ENCODE data around the gene CCDC127.

CCDC127 gene

GRCh38 chr5:174876-175465 is 43.0 kb downstream of the CCDC127 start:
- H3K27me3 ChIP-seq (replicated peaks): no peaks in the 10 kb centered on the region

GRCh38 chr5:174291-174600 is 43.7 kb downstream of the CCDC127 start:
- H3K36me3 ChIP-seq (replicated peaks): no peaks in the 10 kb centered on the region
- DNase-seq: no peak
- in situ Hi-C loops (cut with HindIII; ENCODE audit: low pct_ligation_motif_present, low sequenced_read_pairs): no loop called here
- TF ChIP-seq CTCF (IDR thresholded peaks at IDR 0.05; ENCODE audit: low read depth, low read length, missing control alignments): no peak
- H3K27me3 ChIP-seq (replicated peaks): no peaks in the 10 kb centered on the region
- H3K27ac ChIP-seq: no peak overlapping the region
- H3K4me3 ChIP-seq (ENCODE audit: low read depth, low read length): no peak overlapping the region

More at GRCh38 chr5:174876-175465, 43.0 kb downstream of the CCDC127 start:
- TF ChIP-seq CTCF (IDR thresholded peaks at IDR 0.05; ENCODE audit: low read depth, low read length, missing control alignments): no peak
- Histone ChIP-seq H3K27ac (no peak overlapping the region), H3K36me3 (replicated peaks) (no peaks in the 10 kb centered on the region), H3K4me3 (ENCODE audit: low read depth, low read length) (no peak overlapping the region)
- in situ Hi-C loops (cut with HindIII; ENCODE audit: low pct_ligation_motif_present, low sequenced_read_pairs): no loop called here
- DNase-seq: no peak

GRCh38 chr5:173392-174290 is 44.3 kb downstream of the CCDC127 start:
- Histone ChIP-seq H3K27me3 (replicated peaks) (no peaks in the 10 kb centered on the region), H3K4me3 (ENCODE audit: low read depth, low read length) (no peak overlapping the region), H3K36me3 (replicated peaks) (no peaks in the 10 kb centered on the region), H3K27ac (no peak overlapping the region)
- in situ Hi-C loops (cut with HindIII; ENCODE audit: low pct_ligation_motif_present, low sequenced_read_pairs): no loop called here
- DNase-seq: no peak
- no peak for TF ChIP-seq CTCF (IDR thresholded peaks at IDR 0.05; ENCODE audit: low read depth, low read length, missing control alignments)

- Histone ChIP-seq H3K27me3 (replicated peaks) (no peaks in the 10 kb centered on the region), H3K36me3 (replicated peaks) (no peaks in the 10 kb centered on the region), H3K4me3 (ENCODE audit: low read depth, low read length) (no peak overlapping the region), H3K27ac (no peak overlapping the region)
- no peak for TF ChIP-seq CTCF (IDR thresholded peaks at IDR 0.05; ENCODE audit: low read depth, low read length, missing control alignments)
- in situ Hi-C loops (cut with HindIII; ENCODE audit: low pct_ligation_motif_present, low sequenced_read_pairs): no loop called here
- no peak for DNase-seq
Measured at GRCh38 chr5:172841-173251, 45.1 kb downstream of the CCDC127 start.

- in situ Hi-C loops (cut with HindIII; ENCODE audit: low pct_ligation_motif_present, low sequenced_read_pairs): no loop called here
- no peak for DNase-seq
- H3K4me3 ChIP-seq (ENCODE audit: low read depth, low read length): no peak overlapping the region
- no peaks in the 10 kb centered on the region for H3K27me3 ChIP-seq (replicated peaks)
- no peak for TF ChIP-seq CTCF (IDR thresholded peaks at IDR 0.05; ENCODE audit: low read depth, low read length, missing control alignments)
- H3K36me3 ChIP-seq (replicated peaks): no peaks in the 10 kb centered on the region
- H3K27ac ChIP-seq: no peak overlapping the region
Measured at GRCh38 chr5:172421-172820, 45.5 kb downstream of the CCDC127 start.

All from brain microvascular endothelial cell (primary cell).